Mononuclear cell (primary cell): ENCODE results near the gene CLDN10. TPM values are rescaled to one million over a fixed set of nuclear protein-coding genes. Genes with fewer than 3 reads are reported as not detected.
"Not testable (repeated sequence)": the region's sequence is repeated elsewhere in the genome, so short reads cannot be mapped to it uniquely, and the experiment has no call there.

ENCODE experiments used
- H3K27me3 ChIP-seq: 2 replicates; pipeline ENCODE4 v1.6.0; 2011; ENCODE audit warnings: low read length, control low read depth; ENCODE audit not compliant: insufficient read depth
- H3K4me1 ChIP-seq: 2 replicates; pipeline ENCODE4 v1.5.1; 2011; ENCODE audit warnings: mild to moderate bottlenecking, low read length, control low read depth; ENCODE audit not compliant: insufficient read depth
- H3K4me3 ChIP-seq: 2 replicates; pipeline ENCODE4 v1.5.1; 2011; ENCODE audit warnings: mild to moderate bottlenecking, low read length, moderate library complexity
- H3K9me3 ChIP-seq: 2 replicates; pipeline ENCODE4 v1.5.1; 2011; ENCODE audit warnings: low read depth, mild to moderate bottlenecking, control low read depth, low read length
- total RNA-seq: library from RNA; depleted of rRNA; stranded (reverse); fragments of >200 nt; gene quantifications from one replicate; pipeline ENCODE4 v1.2.3, GENCODE V29; 2012

The CLDN10 gene, protein sequence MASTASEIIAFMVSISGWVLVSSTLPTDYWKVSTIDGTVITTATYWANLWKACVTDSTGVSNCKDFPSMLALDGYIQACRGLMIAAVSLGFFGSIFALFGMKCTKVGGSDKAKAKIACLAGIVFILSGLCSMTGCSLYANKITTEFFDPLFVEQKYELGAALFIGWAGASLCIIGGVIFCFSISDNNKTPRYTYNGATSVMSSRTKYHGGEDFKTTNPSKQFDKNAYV
- total RNA-seq = not detected

DNA sequence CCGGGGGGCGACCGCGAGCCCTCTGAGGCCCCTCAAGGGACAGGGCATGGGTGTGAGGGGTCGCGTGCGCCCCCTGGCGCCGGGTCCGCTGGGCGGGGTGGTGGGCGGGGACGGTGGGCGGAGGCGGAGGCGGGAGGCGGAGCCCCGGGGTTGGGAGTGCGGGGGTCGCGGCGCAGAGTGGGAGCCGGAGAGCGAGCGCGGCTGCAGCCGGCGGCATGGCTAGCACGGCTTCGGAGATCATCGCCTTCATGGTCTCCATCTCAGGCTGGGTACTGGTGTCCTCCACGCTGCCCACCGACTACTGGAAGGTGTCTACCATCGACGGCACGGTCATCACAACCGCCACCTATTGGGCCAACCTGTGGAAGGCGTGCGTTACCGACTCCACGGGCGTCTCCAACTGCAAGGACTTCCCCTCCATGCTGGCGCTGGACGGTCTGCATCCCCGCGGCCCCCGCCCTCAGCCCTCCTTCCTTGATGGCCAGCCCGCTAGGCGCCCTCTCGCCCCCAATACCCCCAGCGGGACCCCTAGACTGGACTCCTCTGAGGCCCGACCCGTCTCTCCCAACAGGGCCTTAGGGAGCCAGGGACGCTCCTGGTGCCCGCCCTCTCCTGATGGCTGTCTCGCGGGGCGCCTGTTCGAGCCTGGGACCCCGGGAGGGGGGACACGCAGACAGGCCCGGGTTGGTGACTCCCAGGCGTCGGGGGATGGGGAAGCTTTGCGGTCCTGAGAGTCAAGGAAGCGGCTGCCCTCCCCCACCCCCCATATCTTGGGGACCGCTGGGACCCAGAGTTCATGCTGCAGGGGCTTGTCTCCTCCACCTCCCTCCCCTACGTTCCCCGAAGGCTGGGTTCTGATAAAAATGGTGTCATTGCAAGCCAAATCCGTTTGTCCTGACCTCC is at the start of gene CLDN10:
TSS of gene CLDN10 (plus strand) at position 182 of the 903 bp plus-strand sequence. CDS start at position 216, 34 bp downstream.
- H3K4me3 ChIP-seq = no peak within 1 kb of the TSS
- no peaks in the 10 kb centered on the region for H3K9me3 ChIP-seq
- H3K4me1 ChIP-seq = peaks cover 22% of the 10 kb centered on the region
- peaks cover 30% of the 10 kb centered on the region for H3K27me3 ChIP-seq

DNA sequence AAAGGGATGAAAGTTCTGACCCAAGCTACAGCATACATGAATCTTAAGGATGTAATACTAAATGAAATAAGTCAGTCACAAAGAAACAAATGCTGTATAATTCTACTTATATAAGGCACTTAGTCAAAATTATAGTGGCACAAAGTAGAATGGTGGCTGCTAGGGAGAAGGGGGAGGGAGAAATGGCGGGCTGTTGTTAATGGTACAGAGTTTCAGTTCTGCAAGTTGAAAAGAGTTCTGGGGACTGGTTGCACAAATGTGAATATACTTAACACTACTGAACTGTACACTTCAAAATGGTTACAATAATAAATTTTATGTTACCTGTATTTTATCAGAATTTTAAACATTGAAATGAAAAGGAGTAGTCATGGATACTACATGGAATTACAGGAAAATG is 48.9 kb upstream of the CLDN10 start:
- H3K4me3 ChIP-seq = no peak overlapping the region
- H3K4me1 ChIP-seq = peaks cover 6% of the 10 kb centered on the region
- no peaks in the 10 kb centered on the region for H3K27me3 ChIP-seq
- H3K9me3 ChIP-seq = no peaks in the 10 kb centered on the region

DNA sequence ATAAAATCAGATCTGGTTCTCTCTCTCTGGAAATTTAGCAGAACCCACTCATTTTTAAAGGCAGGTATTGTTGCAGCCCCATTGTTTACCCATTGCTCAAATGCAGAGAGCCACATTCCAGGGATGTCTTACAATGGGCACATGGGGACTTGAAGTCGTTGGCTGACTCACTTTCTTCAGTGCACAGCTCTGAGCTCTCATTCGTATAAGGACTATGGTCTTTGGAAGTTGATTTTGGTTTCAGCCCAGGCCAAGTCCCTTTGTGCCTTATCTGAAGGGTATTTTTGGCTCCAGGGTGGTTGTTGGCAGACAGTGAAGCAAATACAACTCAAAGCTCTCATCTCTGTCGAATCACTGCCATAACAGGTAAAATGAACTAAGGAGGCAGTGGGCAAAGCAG is 47.3 kb upstream of the CLDN10 start:
- Histone ChIP-seq H3K4me3 (no peak overlapping the region), H3K4me1 (peaks cover 17% of the 10 kb centered on the region), H3K27me3 (no peaks in the 10 kb centered on the region), H3K9me3 (no peaks in the 10 kb centered on the region)

DNA sequence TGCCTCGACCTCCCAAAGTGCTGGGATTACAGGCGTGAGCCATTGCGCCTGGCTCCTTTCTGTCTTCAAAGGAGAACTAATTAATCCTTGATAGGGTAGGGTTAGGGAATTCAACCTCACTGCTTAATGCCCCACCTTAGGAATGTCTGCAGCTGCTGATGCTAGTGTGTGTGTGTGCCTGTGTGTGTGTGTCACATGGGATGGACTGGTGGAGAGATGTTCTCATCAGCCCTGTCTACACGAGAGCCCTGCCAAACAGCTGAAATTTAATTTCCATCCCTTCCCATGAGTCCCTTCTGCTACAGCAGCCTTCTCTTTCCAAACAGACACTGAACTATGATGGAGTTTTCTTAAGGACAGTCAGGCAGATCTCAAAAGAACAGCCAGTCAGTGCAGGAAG is 46.5 kb upstream of the CLDN10 start:
- Histone ChIP-seq H3K4me1 (peaks cover 17% of the 10 kb centered on the region), H3K4me3 (no peak overlapping the region), H3K27me3 (no peaks in the 10 kb centered on the region), H3K9me3 (no peaks in the 10 kb centered on the region)

DNA sequence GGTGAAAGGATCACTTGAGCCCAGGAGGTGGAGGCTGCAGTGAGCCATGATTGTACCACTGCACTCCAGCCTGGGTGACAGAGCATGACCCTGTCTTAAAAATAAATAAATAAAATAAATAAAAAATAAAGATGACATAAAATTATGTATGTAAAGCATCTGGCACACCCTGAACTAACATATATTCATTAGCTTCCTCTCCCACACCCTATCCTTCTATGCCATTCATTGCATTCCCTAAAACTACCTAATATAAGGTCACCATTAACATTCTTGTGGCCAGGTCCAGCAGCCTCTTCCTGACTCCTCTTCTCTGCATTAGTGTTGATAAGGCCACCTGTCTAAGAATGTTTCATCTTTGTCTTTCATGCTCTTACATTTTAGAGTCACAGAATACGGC is 44.5 kb upstream of the CLDN10 start:
- H3K9me3 ChIP-seq = no peaks in the 10 kb centered on the region
- H3K27me3 ChIP-seq = no peaks in the 10 kb centered on the region
- peaks cover 17% of the 10 kb centered on the region for H3K4me1 ChIP-seq
- H3K4me3 ChIP-seq = no peak overlapping the region

DNA sequence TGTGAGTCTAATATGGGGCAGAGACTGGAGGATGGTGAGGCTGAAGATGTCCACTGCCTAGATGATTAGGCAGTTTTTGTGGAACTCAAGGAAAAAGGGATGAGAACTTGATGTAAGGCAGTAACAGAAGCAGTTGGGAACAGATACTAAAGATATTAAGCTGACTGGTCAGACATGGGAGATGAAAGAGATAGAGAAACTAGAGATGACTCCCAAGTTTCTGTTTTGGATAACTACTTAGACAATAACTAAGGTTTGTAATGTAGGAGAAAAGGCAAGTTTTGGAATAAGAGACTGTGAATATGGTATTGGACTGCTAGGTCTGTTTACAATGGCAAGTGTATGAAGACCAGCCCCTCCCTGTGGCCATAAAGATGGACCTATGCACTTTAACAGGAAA is 43.5 kb upstream of the CLDN10 start:
- Histone ChIP-seq H3K27me3 (no peaks in the 10 kb centered on the region), H3K9me3 (no peaks in the 10 kb centered on the region), H3K4me1 (peaks cover 17% of the 10 kb centered on the region), H3K4me3 (no peak overlapping the region)

DNA sequence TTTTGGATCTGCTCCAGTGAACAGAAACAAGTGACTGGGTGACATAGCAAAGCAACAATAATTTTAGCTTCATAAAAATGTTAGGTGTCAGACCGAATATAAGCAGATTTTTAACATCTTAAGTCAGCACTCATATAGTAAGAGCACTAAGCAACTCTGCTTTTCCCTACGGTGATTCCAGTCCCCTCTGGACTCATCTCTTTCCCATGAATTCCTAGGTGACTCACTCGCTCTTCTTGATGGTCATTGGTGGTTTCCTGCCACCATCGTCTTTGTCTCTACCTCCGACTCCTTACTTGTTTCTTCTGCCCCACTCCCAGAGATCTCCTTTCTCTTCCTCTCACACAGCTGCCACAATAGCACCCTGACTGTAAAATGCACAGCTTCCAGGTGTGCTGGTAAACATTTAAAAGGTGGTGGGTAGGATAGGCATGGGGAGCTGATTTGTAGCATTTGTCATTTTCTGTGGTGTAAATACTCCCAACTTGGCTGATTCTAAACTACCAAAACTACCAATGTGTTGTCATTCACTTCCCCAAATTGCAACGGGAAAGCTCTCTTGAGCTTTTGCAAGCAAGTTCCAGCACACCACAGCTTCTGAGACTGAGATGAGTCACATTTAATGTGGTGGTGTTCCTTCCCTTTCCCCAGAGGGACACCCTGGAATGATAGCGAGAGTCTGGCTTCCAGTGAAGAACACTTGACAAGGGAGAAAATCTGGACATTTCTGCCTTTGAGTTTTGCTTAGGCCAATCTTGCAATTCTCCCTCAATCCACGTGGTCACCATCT is 42.8 kb upstream of the CLDN10 start:
- Histone ChIP-seq H3K9me3 (no peaks in the 10 kb centered on the region), H3K4me3 (no peak overlapping the region), H3K27me3 (no peaks in the 10 kb centered on the region), H3K4me1 (peaks cover 17% of the 10 kb centered on the region)

DNA sequence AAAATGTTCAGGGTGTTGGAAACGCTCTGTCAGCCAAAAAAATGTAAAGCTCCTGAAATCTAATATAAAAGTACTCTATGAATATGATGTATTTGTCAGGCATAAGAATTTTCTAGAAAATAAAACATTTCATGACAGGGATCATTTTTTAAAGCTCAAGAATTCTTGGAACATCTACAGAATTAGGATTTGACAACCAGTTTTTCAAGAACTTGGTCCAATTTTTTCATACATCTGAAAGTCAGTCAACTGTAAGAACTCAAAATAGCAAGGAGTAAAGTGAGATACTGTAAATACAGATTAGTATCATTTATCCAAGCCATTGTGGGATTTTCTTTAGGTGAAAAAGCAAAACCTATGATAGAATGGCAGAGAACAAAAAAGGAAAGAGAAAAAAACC is 41.6 kb upstream of the CLDN10 start:
- no peaks in the 10 kb centered on the region for H3K27me3 ChIP-seq
- H3K9me3 ChIP-seq = no peaks in the 10 kb centered on the region

DNA sequence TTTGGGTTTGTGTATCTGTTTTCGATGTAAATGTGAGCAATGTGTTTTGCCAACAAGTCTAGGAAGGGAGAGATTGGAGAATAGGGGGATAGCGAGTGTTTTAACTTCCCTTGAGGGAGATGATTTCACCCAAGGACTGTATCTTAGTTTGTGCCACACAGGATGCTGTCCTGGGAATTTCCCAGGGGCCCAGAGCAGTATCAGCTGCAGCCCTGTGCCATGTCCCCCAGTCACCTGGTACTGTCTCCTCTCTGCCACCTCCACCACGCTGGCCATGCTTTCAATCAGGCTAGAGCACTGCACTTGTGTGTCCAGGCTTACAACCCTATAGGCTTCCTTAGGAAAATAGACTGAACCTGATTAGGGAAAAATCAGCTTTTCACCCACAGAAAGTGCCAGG is 40.1 kb upstream of the CLDN10 start:
- no peaks in the 10 kb centered on the region for H3K27me3 ChIP-seq
- no peak overlapping the region for H3K4me3 ChIP-seq
- H3K9me3 ChIP-seq = no peaks in the 10 kb centered on the region
- H3K4me1 ChIP-seq = peaks cover 17% of the 10 kb centered on the region

More for the DNA sequence above, 41.6 kb upstream of the CLDN10 start:
- Histone ChIP-seq H3K4me1 (peaks cover 17% of the 10 kb centered on the region), H3K4me3 (no peak overlapping the region)

DNA sequence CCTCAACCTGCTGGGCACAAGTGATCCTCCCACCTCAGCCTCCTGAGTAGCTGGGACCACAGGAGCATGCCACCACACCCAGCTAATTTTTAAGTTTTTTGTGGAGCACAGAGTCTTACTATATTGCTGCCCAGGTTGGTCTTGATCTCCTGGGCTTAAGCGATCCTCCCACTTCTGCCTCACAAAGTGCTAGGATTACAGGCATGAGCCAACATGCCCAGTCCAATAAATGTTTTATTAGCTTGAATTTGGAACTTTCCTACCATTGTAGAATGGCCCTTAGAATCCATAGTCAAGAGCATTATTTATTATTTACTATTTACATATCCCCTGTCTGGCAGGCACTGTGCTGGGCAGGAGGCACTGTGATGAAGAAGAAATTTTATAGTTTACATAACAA is 39.6 kb upstream of the CLDN10 start:
- Histone ChIP-seq H3K4me1 (peaks cover 17% of the 10 kb centered on the region), H3K27me3 (no peaks in the 10 kb centered on the region), H3K4me3 (no peak overlapping the region), H3K9me3 (no peaks in the 10 kb centered on the region)

DNA sequence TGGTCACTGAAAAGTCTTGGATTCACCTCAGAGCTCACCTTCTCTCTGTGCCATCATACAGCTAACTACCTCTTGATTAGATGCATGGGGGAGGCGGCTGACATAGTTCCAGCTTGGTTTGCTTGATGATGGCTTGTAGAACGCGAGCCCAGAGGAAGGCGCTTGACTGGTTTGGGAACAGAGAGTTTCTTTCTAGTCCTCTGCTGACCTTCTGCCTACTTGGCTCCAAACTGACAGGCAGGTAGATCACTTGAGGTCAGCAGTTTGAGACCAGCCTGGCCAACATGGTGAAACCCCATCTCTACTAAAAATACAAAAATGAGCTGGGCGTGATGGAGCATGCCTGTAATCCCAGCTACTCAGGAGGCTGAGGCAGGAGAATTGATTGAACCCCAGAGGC is 36.9 kb upstream of the CLDN10 start:
- H3K9me3 ChIP-seq, H3K4me1 ChIP-seq, H3K27me3 ChIP-seq, H3K4me3 ChIP-seq: not testable (repeated sequence)

DNA sequence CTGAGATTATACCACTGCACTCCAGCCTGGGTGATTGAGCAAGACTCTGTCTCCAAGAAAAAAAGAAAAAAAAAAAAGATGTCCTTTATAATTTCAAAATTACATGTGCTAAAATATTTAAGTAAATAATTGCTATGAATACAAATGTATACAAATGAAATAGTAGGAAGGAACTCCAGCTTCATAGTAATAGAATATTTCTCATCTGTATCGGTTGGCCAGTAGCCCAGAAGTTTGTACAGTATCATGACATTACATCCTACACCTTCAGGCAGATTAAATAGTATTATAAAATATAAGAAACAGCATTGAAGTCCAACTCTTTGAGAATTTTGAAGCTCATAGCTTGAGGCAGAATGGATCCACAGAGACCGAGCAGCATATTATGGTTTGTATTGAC is 36.5 kb upstream of the CLDN10 start:
- Histone ChIP-seq H3K4me1 (peaks cover 5% of the 10 kb centered on the region), H3K4me3 (no peak overlapping the region), H3K27me3 (no peaks in the 10 kb centered on the region), H3K9me3 (no peaks in the 10 kb centered on the region)

DNA sequence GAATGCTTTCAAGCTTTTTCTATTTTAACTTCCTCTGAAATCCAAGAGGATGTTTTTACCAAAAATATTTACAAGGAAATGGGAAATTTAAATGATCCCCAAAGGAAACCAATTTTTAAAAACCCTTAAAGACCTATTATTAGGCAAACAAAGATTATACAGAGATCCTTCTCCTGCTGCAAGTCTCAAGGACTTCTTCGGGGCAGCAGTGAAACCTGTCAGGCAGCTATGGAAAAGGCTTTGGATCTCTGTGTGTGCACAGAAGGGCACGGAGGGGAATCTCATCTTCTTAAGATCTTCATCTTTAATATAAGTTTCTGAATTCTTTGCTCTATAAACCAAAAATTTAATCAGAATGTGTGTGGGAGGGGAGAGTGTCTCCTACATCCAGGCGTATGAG is 36.0 kb upstream of the CLDN10 start:
- Histone ChIP-seq H3K9me3 (no peaks in the 10 kb centered on the region), H3K27me3 (no peaks in the 10 kb centered on the region), H3K4me3 (no peak overlapping the region), H3K4me1 (peaks cover 5% of the 10 kb centered on the region)

DNA sequence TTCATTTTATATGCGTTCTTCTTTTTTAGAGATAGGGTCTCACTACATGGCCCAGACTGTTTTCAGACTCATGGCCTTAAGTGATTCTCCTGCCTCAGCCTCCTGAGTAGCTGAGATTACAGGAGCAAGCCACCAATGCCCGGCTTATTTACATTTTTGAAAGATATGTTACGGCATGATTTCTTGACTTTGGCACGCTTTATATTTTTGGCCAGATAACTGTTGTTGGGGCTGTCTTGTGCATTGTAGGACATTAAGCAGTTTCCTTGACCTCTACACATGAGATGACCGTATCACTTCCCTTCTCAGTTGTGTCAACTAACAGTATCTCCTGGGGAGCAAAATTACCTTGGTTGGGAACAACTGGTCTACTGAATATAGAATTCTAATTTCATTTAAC is 28.9 kb upstream of the CLDN10 start:
- Histone ChIP-seq H3K4me1 (peaks cover 5% of the 10 kb centered on the region), H3K27me3 (no peaks in the 10 kb centered on the region), H3K9me3 (no peaks in the 10 kb centered on the region)

DNA sequence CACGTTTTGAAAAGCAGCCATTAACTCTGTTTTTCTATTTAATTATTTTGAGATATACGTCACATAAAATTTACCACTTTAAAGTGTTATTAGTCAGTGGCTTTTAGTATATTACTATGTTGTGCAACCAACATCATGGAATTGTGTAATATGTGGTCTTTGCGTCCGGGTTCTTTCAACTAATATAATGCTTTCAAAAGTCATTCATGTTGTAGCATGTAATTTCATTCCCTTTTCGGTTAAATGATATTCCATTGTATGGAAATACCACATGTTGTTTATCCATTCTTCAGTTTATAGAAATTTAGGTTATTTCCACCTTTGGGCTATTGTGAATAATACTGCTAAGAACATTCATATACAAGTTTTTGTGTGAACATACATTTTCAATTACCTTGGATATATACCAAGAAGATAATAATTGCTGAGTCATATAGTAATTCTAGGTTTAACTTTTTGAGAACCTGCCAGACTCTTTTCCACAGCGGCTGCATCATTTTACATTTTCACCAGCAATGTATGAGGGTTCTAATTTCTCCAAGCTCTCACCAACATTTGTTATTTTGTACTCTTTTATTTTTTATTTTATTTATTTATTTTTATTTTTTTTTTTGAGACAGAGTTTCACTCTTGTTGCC is 28.1 kb upstream of the CLDN10 start:
- Histone ChIP-seq H3K27me3 (no peaks in the 10 kb centered on the region), H3K9me3 (no peaks in the 10 kb centered on the region)

More for the DNA sequence above, 28.9 kb upstream of the CLDN10 start:
- H3K4me3 ChIP-seq = no peak overlapping the region

More for the DNA sequence above, 28.1 kb upstream of the CLDN10 start:
- H3K4me1 ChIP-seq = peaks cover 5% of the 10 kb centered on the region
- H3K4me3 ChIP-seq = no peak overlapping the region
